Psoas muscle (tissue), 8 donors: ENCODE results near the gene DDX11. TPM values are rescaled to one million over a fixed set of nuclear protein-coding genes. Genes with fewer than 3 reads are reported as not detected.
"Not testable (repeated sequence)": the region's sequence is repeated elsewhere in the genome, so short reads cannot be mapped to it uniquely, and the experiment has no call there.

Source experiments
- ATAC-seq, 4 donors: fragments of 200-7000 bp; cut with Tn5 transposase; one replicate each; pipeline ENCODE4 v1.9.1; 2020; ENCODE audit warnings: moderate library complexity in 3 of 4, mild to moderate bottlenecking in 2 of 4
- DNase-seq, 2 donors: peaks; one replicate each; pipeline ENCODE4 v3.0.0-alpha.2; 2020
- H3K27ac ChIP-seq: fragments of 200-600 bp; one replicate; pipeline ENCODE4 v1.8.0; 2022
- H3K27me3 ChIP-seq, 3 donors: fragments of 200-600 bp in 1 of 3; one replicate each; pipeline versions ENCODE4 v1.6.1 to v1.8.0; 2013 to 2022; ENCODE audit warnings: low read length in 2 of 3, mild to moderate bottlenecking in 2 of 3, moderate library complexity in 1 of 3; ENCODE audit not compliant: insufficient read depth in 3 of 3
- H3K36me3 ChIP-seq, 2 donors: fragments of 200-600 bp in 1 of 2; one replicate each; pipeline versions ENCODE4 v1.6.1 to v1.8.0; 2013 to 2022; ENCODE audit warnings: low read depth in 1 of 2, mild to moderate bottlenecking in 1 of 2, moderate library complexity in 1 of 2; ENCODE audit not compliant: insufficient read depth in 1 of 2
- H3K4me1 ChIP-seq: fragments of 200-600 bp; one replicate; pipeline ENCODE4 v1.8.0; 2022
- H3K4me3 ChIP-seq: fragments of 200-600 bp; one replicate; pipeline ENCODE4 v1.8.0; 2022; ENCODE audit warnings: mild to moderate bottlenecking
- H3K9me3 ChIP-seq: fragments of 200-600 bp; one replicate; pipeline ENCODE4 v1.8.0; 2022
- WGBS, 3 donors: extraction: QIAGEN DNeasy Blood & Tissue Kit; methylation state at CpG; one replicate each; pipeline versions ENCODE4 v1.1.6 to v1.1.7; 2013; 5-methylcytosine and 5-hydroxymethylcytosine counted together
- intact Hi-C, 2 donors: fragments of 100-400 bp; cut with DNase I; formaldehyde crosslinking; loops; one replicate each; pipeline versions ENCODE4 v1.11.0 to v1.14.2; 2022
- polyA plus RNA-seq, 3 donors: library from polyadenylated mRNA; stranded (reverse); fragments of 200-250 nt; gene quantifications; one replicate each; pipeline ENCODE4 v1.2.3, GENCODE V29; 2013
- total RNA-seq, 4 donors: library from RNA; stranded (reverse); fragmentation: NEBNext Ultra II Directional in 2 of 4; extraction: Animal tissue kit (Norgen Biotek cat#: 25700) in 2 of 4; gene quantifications; one replicate each; pipeline versions ENCODE4 v1.2.1 to v1.2.4, GENCODE V29; 2021 to 2023
- donor health status: healthy with polysubstance abuse.
- donor health status: DM: no; HTN: no; CAD: no; lungs with moderate emphysema.
- donor health status: Bipolar disorder and iron deficiency.
- donor health status: healthy.
- donor health status: DM: yes; HTN: yes; CAD: no.
- donor health status: DM: no; HTN: no; CAD: no.
- donor health status: DM: no; HTN: no; CAD: no.
- donor health status: DM: yes; HTN: yes; CAD: no.

DDX11 gene
- total and polyA plus RNA-seq, 7 donors, result 4.5 to 19.2 (median 6.8) TPM

DNA sequence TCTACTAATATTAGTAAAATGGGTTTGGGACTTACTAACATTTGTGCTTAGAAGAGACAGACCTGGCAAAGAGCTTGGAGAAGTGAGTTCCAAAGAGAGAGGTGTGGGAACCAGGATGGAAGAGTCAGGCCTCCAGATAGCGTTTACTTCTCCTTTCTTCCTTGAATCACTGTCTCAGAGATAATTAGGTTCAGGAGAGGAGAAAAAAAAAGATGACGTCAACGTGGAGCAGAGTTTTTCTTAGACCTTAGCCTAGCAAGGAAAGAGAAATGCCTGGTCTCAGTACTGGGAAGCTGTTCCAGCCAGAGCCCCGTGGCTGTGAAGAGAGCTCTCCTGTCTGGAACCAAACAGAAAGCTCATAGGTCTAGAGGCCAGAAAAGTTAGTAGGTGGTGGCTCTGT is 3.4 kb downstream of the DDX11 start:
- WGBS, 3 donors, result 84 to 90% (median 87%) methylated on average over 3 of the region's 4 CpGs

DNA sequence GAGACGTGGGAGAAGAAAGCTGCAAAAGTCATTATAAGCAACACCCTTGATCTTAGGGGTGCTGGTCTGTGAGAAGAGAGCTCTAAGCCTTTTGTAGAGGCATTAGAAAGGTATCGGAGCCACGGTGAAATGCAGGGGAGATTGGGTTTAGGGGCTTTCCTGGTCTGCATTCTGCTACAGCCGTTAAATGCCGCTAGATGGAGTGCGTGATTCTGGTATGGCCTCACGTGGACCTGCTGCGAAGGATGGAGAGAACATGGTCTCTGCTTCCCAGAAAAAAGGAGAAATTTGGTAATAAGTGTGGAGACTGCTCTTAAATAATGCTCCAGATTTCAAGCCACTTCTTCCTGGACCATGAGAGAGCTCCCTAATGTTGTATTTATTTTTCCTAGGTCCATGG is 4.3 kb downstream of the DDX11 start:
- H3K36me3 ChIP-seq, H3K27me3 ChIP-seq, H3K4me3 ChIP-seq, H3K27ac ChIP-seq, H3K4me1 ChIP-seq, H3K9me3 ChIP-seq, intact Hi-C loops, ATAC-seq, DNase-seq: not testable (repeated sequence)
- 90 to 98% (median 92%) methylated on average over 8 of the region's 8 CpGs for WGBS, 3 donors

More for the DNA sequence above, 3.4 kb downstream of the DDX11 start:
- H3K27me3 ChIP-seq, DNase-seq, H3K27ac ChIP-seq, H3K36me3 ChIP-seq, H3K9me3 ChIP-seq, H3K4me3 ChIP-seq, intact Hi-C loops, ATAC-seq, H3K4me1 ChIP-seq: not testable (repeated sequence)

DNA sequence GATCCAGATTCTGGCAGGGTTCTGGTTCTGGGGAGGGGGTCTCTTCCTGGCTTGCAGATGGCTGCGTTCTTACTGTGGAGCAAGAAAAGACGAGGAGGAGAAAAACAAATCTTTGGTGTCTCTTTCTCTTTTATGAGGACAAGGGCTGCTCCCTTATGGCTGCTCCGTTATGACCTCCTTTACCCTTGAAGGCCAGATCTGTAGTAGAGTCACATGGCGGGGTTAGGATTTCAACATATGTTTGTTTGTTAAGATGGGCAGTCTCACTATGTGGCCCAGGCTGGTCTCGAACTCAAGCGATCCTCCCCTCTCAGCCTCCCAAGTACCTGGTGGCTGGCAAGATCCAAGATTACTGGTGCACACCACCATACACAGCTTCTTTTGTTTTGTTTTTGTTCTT is 5.8 kb downstream of the DDX11 start:
- H3K4me1 ChIP-seq, H3K27me3 ChIP-seq, H3K9me3 ChIP-seq, H3K36me3 ChIP-seq, intact Hi-C loops, H3K27ac ChIP-seq, DNase-seq, H3K4me3 ChIP-seq: not testable (repeated sequence)
- peak in 3 of 4 donors; percentile 38 to 53 (median 50) for ATAC-seq
- WGBS, 3 donors, result 80 to 91% (median 87%) methylated on average over 4 to 5 of the region's 6 CpGs

DNA sequence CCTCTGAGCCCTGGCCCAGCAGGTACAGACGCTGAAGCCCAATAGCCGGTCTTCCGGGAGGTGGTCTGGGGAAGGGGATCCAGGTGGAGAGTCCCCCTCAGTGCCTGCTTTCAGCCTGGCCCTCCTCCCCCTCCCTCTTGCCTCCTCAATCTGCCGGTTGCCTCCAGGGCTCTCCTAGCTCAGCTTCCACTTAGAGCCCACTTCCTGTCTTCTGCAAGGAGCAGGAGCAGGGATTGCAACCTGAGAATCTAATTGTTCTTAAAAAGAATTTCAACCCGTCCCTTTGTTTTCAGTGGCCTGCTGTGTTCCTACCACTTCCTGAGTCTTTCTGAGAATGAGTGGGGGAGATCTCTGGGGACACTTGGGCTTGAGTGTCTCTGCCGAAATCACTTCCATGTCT is 6.6 kb downstream of the DDX11 start:
- H3K27ac ChIP-seq, H3K9me3 ChIP-seq, H3K4me3 ChIP-seq, H3K27me3 ChIP-seq, intact Hi-C loops, H3K4me1 ChIP-seq, DNase-seq, H3K36me3 ChIP-seq: not testable (repeated sequence)
- 45 to 64% (median 62%) methylated on average over 4 to 6 of the region's 6 CpGs for WGBS, 3 donors
- peak in 1 of 4 donors; percentile 30 for ATAC-seq

DNA sequence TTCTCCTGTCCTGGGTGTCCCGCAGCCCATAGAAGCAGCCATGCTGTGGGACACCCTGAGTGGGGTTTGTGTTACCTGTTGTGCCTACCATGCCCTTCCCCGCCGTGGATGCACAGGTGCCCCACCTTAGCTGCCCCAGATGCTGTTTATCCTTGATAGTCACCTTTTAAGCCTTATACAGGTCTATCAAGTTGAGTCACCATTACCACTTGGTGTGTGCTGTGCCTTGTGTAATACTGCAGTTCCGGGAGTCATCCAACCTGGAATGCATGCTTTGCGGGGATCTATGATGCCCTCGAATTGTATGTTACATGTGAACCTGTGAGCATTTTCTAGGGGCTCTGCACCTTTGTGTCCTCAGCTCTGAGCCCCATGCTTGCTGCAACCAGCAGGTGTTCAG is 7.6 kb downstream of the DDX11 start:
- H3K9me3 ChIP-seq, DNase-seq, H3K4me3 ChIP-seq, H3K27ac ChIP-seq, H3K27me3 ChIP-seq, H3K4me1 ChIP-seq, H3K36me3 ChIP-seq, intact Hi-C loops, ATAC-seq: not testable (repeated sequence)
- 94 to 97% (median 95%) methylated on average over 6 of the region's 6 CpGs for WGBS, 3 donors

DNA sequence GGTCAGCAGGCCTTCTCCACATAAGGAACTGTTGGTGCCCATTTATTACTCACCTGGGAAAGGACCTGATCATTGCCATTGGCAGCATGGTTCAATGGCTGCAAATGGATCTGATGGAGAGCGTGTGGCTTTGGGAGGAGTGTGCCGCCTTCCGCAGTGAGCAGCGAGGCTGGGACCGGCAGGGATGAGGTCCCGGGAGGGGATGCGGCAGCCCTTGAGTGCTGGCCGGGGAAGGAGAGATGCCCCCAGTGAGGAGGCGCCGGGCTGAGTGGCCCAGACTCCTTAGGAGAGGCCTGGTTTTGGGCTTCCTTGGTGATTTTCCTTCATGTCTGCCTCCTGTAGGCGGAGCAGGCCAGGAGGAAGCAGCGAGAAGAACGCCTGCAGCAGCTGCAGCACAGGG is 10.6 kb downstream of the DDX11 start:
- H3K36me3 ChIP-seq, H3K27ac ChIP-seq, H3K27me3 ChIP-seq, H3K4me1 ChIP-seq, ATAC-seq, H3K4me3 ChIP-seq, H3K9me3 ChIP-seq, intact Hi-C loops, DNase-seq: not testable (repeated sequence)
- WGBS, 3 donors, result 96 to 98% (median 97%) methylated on average over 10 to 13 of the region's 13 CpGs

DNA sequence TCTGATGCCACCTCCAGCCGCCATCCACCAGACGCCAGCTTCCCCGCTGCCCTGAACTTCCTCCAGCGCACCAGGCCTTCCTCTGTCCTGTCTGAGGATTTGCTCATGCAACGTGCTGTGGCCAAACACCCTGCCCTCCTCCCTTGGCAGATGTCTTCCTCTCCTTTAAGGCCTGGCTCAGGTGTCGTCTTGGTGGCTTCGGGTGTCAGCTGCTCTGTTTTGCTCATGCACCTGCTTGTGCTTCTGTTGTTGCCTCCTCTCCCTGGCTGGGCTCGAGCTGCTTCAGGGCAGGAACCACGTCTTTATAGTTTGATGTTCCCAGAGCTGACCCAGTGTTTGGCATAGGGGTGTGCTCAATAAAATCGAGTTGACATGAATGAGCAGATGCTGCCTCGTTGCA is 12.4 kb downstream of the DDX11 start:
- H3K36me3 ChIP-seq, H3K4me1 ChIP-seq, intact Hi-C loops, H3K27me3 ChIP-seq, H3K4me3 ChIP-seq, H3K27ac ChIP-seq, H3K9me3 ChIP-seq, DNase-seq: not testable (repeated sequence)
- 58 to 83% (median 75%) methylated on average over 5 to 10 of the region's 11 CpGs for WGBS, 3 donors
- peak in 1 of 4 donors; percentile 48 for ATAC-seq

DNA sequence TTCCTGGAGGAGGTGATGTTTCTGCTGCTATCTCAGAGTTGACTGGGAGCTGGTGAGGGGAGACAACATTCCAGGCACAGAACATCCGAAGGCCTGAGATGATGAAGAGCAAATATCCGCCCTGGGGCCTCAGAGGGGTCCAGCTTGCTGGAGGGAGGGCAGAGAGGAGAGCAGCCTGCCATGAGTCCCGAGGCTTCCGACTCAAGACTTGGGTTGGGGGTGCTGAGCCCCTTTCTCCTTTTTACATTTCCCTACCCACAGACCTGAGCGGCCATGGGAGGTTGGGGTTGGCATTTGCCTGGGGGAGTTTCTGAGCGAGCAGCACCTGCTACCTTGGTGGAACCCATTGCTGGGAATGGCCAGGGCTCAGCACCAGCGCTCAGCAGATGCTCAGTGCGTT is 13.8 kb downstream of the DDX11 start:
- H3K9me3 ChIP-seq, intact Hi-C loops, H3K27me3 ChIP-seq, H3K27ac ChIP-seq, DNase-seq, H3K4me3 ChIP-seq, H3K4me1 ChIP-seq, H3K36me3 ChIP-seq, ATAC-seq: not testable (repeated sequence)
- 94 to 98% (median 95%) methylated on average over 6 to 8 of the region's 8 CpGs for WGBS, 3 donors

DNA sequence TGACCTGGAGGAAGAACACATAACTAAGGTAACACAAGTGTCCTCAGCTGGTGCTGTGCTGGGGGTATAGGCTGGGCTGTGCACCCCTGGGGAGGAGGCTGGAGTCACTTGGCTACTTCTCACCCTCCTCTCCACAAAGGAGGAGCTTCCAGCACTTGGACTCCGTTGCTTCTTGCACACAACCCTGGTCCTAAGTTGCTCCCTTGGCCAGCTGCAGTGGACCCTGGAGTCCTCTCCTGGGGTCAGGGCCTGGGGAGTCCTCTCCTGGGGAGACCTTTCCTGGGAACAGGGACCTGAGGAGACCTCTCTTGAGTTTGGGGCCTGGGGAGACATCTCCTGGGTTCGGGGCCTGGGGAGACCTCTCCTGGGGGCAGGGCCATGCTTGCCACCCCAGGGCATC is 14.3 kb downstream of the DDX11 start:
- ATAC-seq, H3K9me3 ChIP-seq, H3K36me3 ChIP-seq, H3K27me3 ChIP-seq, DNase-seq, H3K4me3 ChIP-seq, H3K27ac ChIP-seq, intact Hi-C loops, H3K4me1 ChIP-seq: not testable (repeated sequence)
- 73 to 100% (median 83%) methylated on average over 1 to 2 of the region's 2 CpGs for WGBS, 3 donors
